Erythroblast (primary cell): ENCODE results near the gene ADAP1.

Experiments
- GATA1 ChIP-seq: IDR thresholded peaks from 2 replicates; pipeline ENCODE4 v1.6.1; 2011; ENCODE audit warnings: low read depth, mild to moderate bottlenecking, control low read depth, low read length, moderate library complexity
- POLR2A ChIP-seq: IDR thresholded peaks from 2 replicates; pipeline ENCODE4 v1.6.1; 2011; ENCODE audit warnings: mild to moderate bottlenecking, low read length

- TF ChIP-seq POLR2A (no peak), GATA1 (no peak)
These were observed 62.7 kb downstream of the ADAP1 start for GRCh38 chr7:891805-892204.
